Gastrocnemius medialis (tissue), 4 donors: ENCODE results near the gene EN2. TPM values are rescaled to one million over a fixed set of nuclear protein-coding genes. Genes with fewer than 3 reads are reported as not detected.
A peak's percentile ranks its signal among the peaks of the same experiment; 100 is the strongest.

ENCODE experiments used
- ATAC-seq, 2 donors: fragments of 150-250 bp; one replicate each; pipeline ENCODE4 v1.9.1; 2016
- DNase-seq, 2 donors: peaks; one replicate each; pipeline ENCODE4 v3.0.0-alpha.2; 2019
- H3K27ac ChIP-seq, 4 donors: fragments of 200-600 bp; sonication (generic); 1 replicate in 1 of 4; 2 replicates in 3 of 4; pipeline ENCODE4 v1.5.1; 2016 to 2018; ENCODE audit warnings: mild to moderate bottlenecking in 2 of 4, moderate library complexity in 1 of 4
- H3K27me3 ChIP-seq, 3 donors: fragments of 200-600 bp; sonication (generic) in 2 of 3; 1 replicate in 1 of 3; 2 replicates in 2 of 3; pipeline versions ENCODE4 v1.5.1 to v1.6.0; 2016 to 2019; ENCODE audit warnings: mild to moderate bottlenecking in 1 of 3, moderate library complexity in 1 of 3
- H3K36me3 ChIP-seq, 2 donors: fragments of 200-600 bp; sonication (generic) in 1 of 2; one replicate each; pipeline ENCODE4 v1.5.1; 2017 to 2018
- H3K4me1 ChIP-seq, 2 donors: fragments of 200-600 bp; sonication (generic) in 1 of 2; one replicate each; pipeline ENCODE4 v1.5.1; 2016 to 2017; ENCODE audit warnings: mild to moderate bottlenecking in 2 of 2
- H3K4me3 ChIP-seq, 4 donors: fragments of 200-600 bp; sonication (generic) in 3 of 4; 1 replicate in 1 of 4; 2 replicates in 3 of 4; pipeline ENCODE4 v1.5.1; 2016 to 2019; ENCODE audit warnings: mild to moderate bottlenecking in 2 of 4
- H3K9me3 ChIP-seq, 3 donors: fragments of 200-600 bp; sonication (generic) in 2 of 3; 1 replicate in 1 of 3; 2 replicates in 2 of 3; pipeline ENCODE4 v1.5.1; 2016 to 2019
- CTCF ChIP-seq, 5 experiments: fragments of 450-650 bp in 3 of 5; fragments of 200-600 bp in 2 of 5; sonication (generic) in 2 of 5; IDR thresholded peaks in 4 of 5; conservative IDR thresholded peaks in 1 of 5; 1 replicate in 4 of 5; 2 replicates in 1 of 5; pipeline ENCODE4 v1.5.1; 2016 to 2019; ENCODE audit warnings: antibody characterized with exemption in 5 of 5, mild to moderate bottlenecking in 3 of 5, moderate library complexity in 3 of 5
- POLR2A ChIP-seq, 2 donors: fragments of 450-650 bp; IDR thresholded peaks; one replicate each; pipeline ENCODE4 v1.6.1; 2017; ENCODE audit warnings: antibody characterized with exemption in 2 of 2, mild to moderate bottlenecking in 2 of 2, moderate library complexity in 2 of 2
- in situ Hi-C, 4 donors: fragments of 200-750 bp; cut with MboI; loops; one replicate each; pipeline versions ENCODE4 v1.15.0 to v1.8.0; 2017; ENCODE audit warnings: low sequenced_read_pairs in 4 of 4
- intact Hi-C: fragments of 100-400 bp; cut with DNase I; formaldehyde crosslinking; loops from one replicate; pipeline ENCODE4 v1.15.1; 2023; ENCODE audit warnings: low total_unique reads
- total RNA-seq, 4 donors: library from RNA; depleted of rRNA; stranded (reverse); fragments of >200 nt; gene quantifications; one replicate each; pipeline versions ENCODE4 v1.1.0 to v1.2.3, GENCODE V29; 2016

The EN2 gene
- total RNA-seq, 4 donors from 2014 or later = 0.31 to 1.2 (median 0.65) TPM

GRCh38 chr7:155411718-155412415 is 46.1 kb upstream of the EN2 start:
- H3K27ac ChIP-seq = no peak overlapping the region
- intact Hi-C loops = no loop called here
- ATAC-seq (no peak), DNase-seq (no peak)
- no peaks in the 10 kb centered on the region for H3K4me1 ChIP-seq
- no peak overlapping the region for H3K4me3 ChIP-seq
- no peaks in the 10 kb centered on the region for H3K9me3 ChIP-seq
- H3K27me3 ChIP-seq = peaks cover 8 to 17% (median 14%) of the 10 kb centered on the region in 3 donors
- no peaks in the 10 kb centered on the region for H3K36me3 ChIP-seq
- in situ Hi-C loops = no loop called here
- no peak for TF ChIP-seq POLR2A (IDR thresholded peaks at IDR 0.05)
- TF ChIP-seq CTCF (IDR thresholded peaks at IDR 0.05 in 4 of 5, conservative IDR thresholded peaks at IDR 0.05 in 1 of 5) = no peak

GRCh38 chr7:155412416-155413253 is 45.3 kb upstream of the EN2 start:
- intact Hi-C loops = no loop called here
- no peak for DNase-seq
- H3K27me3 ChIP-seq = peaks cover 8 to 21% (median 20%) of the 10 kb centered on the region in 3 donors

GRCh38 chr7:155414547-155415492 is 43.1 kb upstream of the EN2 start:
- H3K9me3 ChIP-seq = no peaks in the 10 kb centered on the region
- no peak for ATAC-seq
- TF ChIP-seq POLR2A (IDR thresholded peaks at IDR 0.05) = no peak
- TF ChIP-seq CTCF (IDR thresholded peaks at IDR 0.05 in 4 of 5, conservative IDR thresholded peaks at IDR 0.05 in 1 of 5) = no peak
- no peak overlapping the region for H3K4me3 ChIP-seq
- intact Hi-C loops (no loop called here), in situ Hi-C loops (no loop called here)
- H3K27me3 ChIP-seq = peaks cover 8 to 25% (median 21%) of the 10 kb centered on the region in 3 donors
- H3K27ac ChIP-seq = no peak overlapping the region
- no peaks in the 10 kb centered on the region for H3K4me1 ChIP-seq
- H3K36me3 ChIP-seq = no peaks in the 10 kb centered on the region
- no peak for DNase-seq

More at GRCh38 chr7:155412416-155413253, 45.3 kb upstream of the EN2 start:
- no peak overlapping the region for H3K4me3 ChIP-seq
- TF ChIP-seq POLR2A (IDR thresholded peaks at IDR 0.05) (no peak), CTCF (IDR thresholded peaks at IDR 0.05 in 4 of 5, conservative IDR thresholded peaks at IDR 0.05 in 1 of 5) (peak in 2 of 5 experiments; percentile 4 to 10)
- H3K9me3 ChIP-seq = no peaks in the 10 kb centered on the region
- H3K4me1 ChIP-seq = no peaks in the 10 kb centered on the region
- H3K36me3 ChIP-seq = no peaks in the 10 kb centered on the region
- no peak overlapping the region for H3K27ac ChIP-seq
- ATAC-seq = no peak
- in situ Hi-C loops = no loop called here

GRCh38 chr7:155416646-155417380 is 41.1 kb upstream of the EN2 start:
- no peaks in the 10 kb centered on the region for H3K36me3 ChIP-seq
- peaks cover 0 to 16% (median 12%) of the 10 kb centered on the region in 3 donors for H3K27me3 ChIP-seq
- no peak overlapping the region for H3K27ac ChIP-seq
- no peak overlapping the region for H3K4me3 ChIP-seq
- no peaks in the 10 kb centered on the region for H3K4me1 ChIP-seq
- H3K9me3 ChIP-seq = no peaks in the 10 kb centered on the region
- intact Hi-C loops = no loop called here
- TF ChIP-seq POLR2A (IDR thresholded peaks at IDR 0.05) (no peak), CTCF (IDR thresholded peaks at IDR 0.05 in 4 of 5, conservative IDR thresholded peaks at IDR 0.05 in 1 of 5) (no peak)
- in situ Hi-C loops = no loop called here
- DNase-seq (no peak), ATAC-seq (no peak)
